Caco-2 (cell line): ENCODE data around the gene NKX2-1. TPM values are rescaled to one million over a fixed set of nuclear protein-coding genes. Genes with fewer than 3 reads are reported as not detected.

Experiments used
- BruUV-seq: library from RNA; stranded (reverse); fragments of 400-500 nt; replicated peaks from 2 replicates; lab custom pipeline; 2021; lab: Mats Ljungman, UMichigan
- CTCF ChIA-PET: fragments of 300-600 bp; sonication (Branson Sonifier 250); formaldehyde crosslinking; loops from one replicate; lab custom pipeline; 2022; ENCODE audit warnings: antibody characterized with exemption; lab: Charles Lee
- POLR2A ChIA-PET: fragments of 300-600 bp; sonication (Branson Sonifier 250); formaldehyde crosslinking; loops from one replicate; lab custom pipeline; 2022; ENCODE audit warnings: antibody characterized with exemption; lab: Charles Lee
- DNase-seq, 2 experiments: peaks; one replicate each; pipeline versions ENCODE4 v3.0.0 to v3.0.0-alpha.2; 2020 to 2022
- H3K27me3 ChIP-seq: replicated peaks from 2 replicates; pipeline ENCODE4 v1.6.0; 2011; ENCODE audit warnings: low read length; ENCODE audit not compliant: control insufficient read depth, insufficient read depth
- H3K36me3 ChIP-seq: 2 replicates; pipeline ENCODE4 v1.5.1; 2011; ENCODE audit warnings: low read length; ENCODE audit not compliant: control insufficient read depth, insufficient read depth
- H3K4me1 ChIP-seq: fragments of 250-450 bp; sonication (Bioruptor Pico); 2 replicates; pipeline ENCODE4 v1.5.1; 2020; ENCODE audit warnings: mild to moderate bottlenecking
- H3K4me3 ChIP-seq: 2 replicates; pipeline ENCODE4 v1.5.1; 2011; ENCODE audit warnings: low read depth, mild to moderate bottlenecking, control low read depth, low read length
- H3K9me3 ChIP-seq: fragments of 250-450 bp; sonication (Bioruptor Pico); 2 replicates; pipeline ENCODE4 v1.5.1; 2020; ENCODE audit warnings: mild to moderate bottlenecking, moderate library complexity
- H3K27ac Mint-ChIP-seq: one replicate; pipeline ENCODE4 v1.8.0; 2022; ENCODE audit warnings: mixed read lengths; ENCODE audit not compliant: unreplicated experiment
- H3K27me3 Mint-ChIP-seq: one replicate; pipeline ENCODE4 v1.8.0; 2022; ENCODE audit warnings: mixed read lengths; ENCODE audit not compliant: insufficient read depth, unreplicated experiment
- H3K36me3 Mint-ChIP-seq: one replicate; pipeline ENCODE4 v1.8.0; 2022; ENCODE audit warnings: mild to moderate bottlenecking, mixed read lengths; ENCODE audit not compliant: insufficient read depth, unreplicated experiment
- H3K4me1 Mint-ChIP-seq: one replicate; pipeline ENCODE4 v1.8.0; 2022; ENCODE audit warnings: low read depth, mixed read lengths; ENCODE audit not compliant: unreplicated experiment
- H3K4me3 Mint-ChIP-seq: one replicate; pipeline ENCODE4 v1.8.0; 2022; ENCODE audit warnings: mild to moderate bottlenecking, moderate library complexity, mixed read lengths; ENCODE audit not compliant: unreplicated experiment
- H3K9me3 Mint-ChIP-seq: one replicate; pipeline ENCODE4 v1.8.0; 2022; ENCODE audit warnings: mixed read lengths; ENCODE audit not compliant: unreplicated experiment
- intact Hi-C: fragments of 100-400 bp; cut with micrococcal nuclease; formaldehyde crosslinking; loops from one replicate; pipeline ENCODE4 v1.10.0; 2022; ENCODE audit not compliant: unreplicated experiment
- total RNA-seq: library from RNA; stranded (reverse); gene quantifications from 2 replicates; pipeline ENCODE4 v1.2.3, GENCODE V29; 2022
- TF ChIP-seq, protein P1 (sequence below), 2 experiments: fragments of 200-600 bp in 1 of 2; IDR thresholded peaks; 1 replicate in 1 of 2; 2 replicates in 1 of 2; pipeline versions ENCODE4 v1.5.1 to v1.8.0; 2011 to 2022; ENCODE audit warnings: antibody characterized with exemption in 1 of 2, control low read depth in 1 of 2, inconsistent platforms in 1 of 2, low read depth in 1 of 2, low read length in 1 of 2, mild to moderate bottlenecking in 1 of 2, moderate library complexity in 1 of 2; ENCODE audit not compliant: insufficient read depth in 1 of 2, severe bottlenecking in 1 of 2, unreplicated experiment in 1 of 2

The NKX2-1 gene
- total RNA-seq, 1 experiment from 2014 or later, result 0.66 TPM

DNA sequence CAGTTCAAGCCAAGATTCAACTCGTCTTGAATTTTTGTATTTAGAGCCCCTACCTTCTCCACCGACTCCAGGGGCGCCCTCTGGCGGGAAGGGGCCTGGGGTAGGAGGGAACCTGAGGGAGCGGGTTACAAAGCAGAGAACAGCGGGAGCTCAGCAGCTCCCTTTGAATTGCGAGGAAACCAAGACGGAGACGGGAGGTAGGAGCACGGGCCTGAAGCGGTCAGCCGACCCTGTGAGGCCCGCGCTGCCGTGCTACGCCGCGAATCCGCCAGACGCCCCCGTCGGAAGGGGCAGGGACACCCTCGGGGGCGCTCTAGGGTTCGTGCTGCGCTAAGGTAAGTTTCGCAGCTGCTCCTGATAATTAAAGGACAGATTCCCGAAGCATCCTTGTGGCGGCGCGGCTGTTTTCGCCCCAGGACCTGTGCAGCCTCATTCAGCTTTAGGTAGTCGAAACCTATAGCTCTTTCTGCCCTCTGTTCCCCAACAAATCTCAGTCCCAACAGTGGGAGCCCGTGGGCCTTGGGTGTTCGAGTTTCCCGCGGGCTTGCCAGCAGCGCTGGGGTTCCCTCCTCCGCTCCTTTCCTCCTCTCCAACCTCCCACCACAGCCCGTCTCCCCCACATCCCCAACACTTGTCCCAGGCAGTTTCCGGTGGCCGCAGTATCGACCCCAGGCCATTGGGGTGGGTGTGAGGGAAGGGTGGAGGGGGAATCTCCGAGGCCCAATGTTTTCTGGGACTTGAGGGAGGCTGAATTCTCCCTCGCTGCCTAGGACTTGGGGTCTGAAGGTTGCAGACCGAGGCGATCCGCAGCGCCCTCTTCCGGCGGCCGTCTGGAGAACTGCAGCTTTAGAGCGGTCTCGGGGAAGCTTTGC lies 5.1 kb upstream of the NKX2-1 start:
- Mint-ChIP-seq H3K4me1 (no peaks in the 10 kb centered on the region), H3K36me3 (no peaks in the 10 kb centered on the region), H3K27ac (no peak overlapping the region), H3K9me3 (no peaks in the 10 kb centered on the region), H3K27me3 (peaks cover 29% of the 10 kb centered on the region), H3K4me3 (peak overlapping the region; percentile 48)
- peak; percentile 66 to 69 for DNase-seq
- Histone ChIP-seq H3K36me3 (no peaks in the 10 kb centered on the region), H3K27me3 (no peaks in the 10 kb centered on the region; the same call in none of the 2 replicates), H3K4me1 (peaks cover 3% of the 10 kb centered on the region; the same call in 1 of the 2 replicates), H3K4me3 (no peak overlapping the region), H3K9me3 (no peaks in the 10 kb centered on the region)
- TF ChIP-seq, protein P1, sequence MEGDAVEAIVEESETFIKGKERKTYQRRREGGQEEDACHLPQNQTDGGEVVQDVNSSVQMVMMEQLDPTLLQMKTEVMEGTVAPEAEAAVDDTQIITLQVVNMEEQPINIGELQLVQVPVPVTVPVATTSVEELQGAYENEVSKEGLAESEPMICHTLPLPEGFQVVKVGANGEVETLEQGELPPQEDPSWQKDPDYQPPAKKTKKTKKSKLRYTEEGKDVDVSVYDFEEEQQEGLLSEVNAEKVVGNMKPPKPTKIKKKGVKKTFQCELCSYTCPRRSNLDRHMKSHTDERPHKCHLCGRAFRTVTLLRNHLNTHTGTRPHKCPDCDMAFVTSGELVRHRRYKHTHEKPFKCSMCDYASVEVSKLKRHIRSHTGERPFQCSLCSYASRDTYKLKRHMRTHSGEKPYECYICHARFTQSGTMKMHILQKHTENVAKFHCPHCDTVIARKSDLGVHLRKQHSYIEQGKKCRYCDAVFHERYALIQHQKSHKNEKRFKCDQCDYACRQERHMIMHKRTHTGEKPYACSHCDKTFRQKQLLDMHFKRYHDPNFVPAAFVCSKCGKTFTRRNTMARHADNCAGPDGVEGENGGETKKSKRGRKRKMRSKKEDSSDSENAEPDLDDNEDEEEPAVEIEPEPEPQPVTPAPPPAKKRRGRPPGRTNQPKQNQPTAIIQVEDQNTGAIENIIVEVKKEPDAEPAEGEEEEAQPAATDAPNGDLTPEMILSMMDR (IDR thresholded peaks at IDR 0.05; ENCODE audit: insufficient read depth in 1 of 2, low read depth in 1 of 2, low read length in 1 of 2, severe bottlenecking in 1 of 2, unreplicated experiment in 1 of 2), result peak; percentile 52 to 76
- intact Hi-C loops, result loop anchor here (1.0 to 10.0 kb wide), 3 partner anchors 75 to 420 kb away; no protein-coding TSS in a partner anchor
- ChIA-PET POLR2A (no interaction called here), CTCF (interaction anchor here (0.6 to 1.8 kb wide), 8 partner anchors 15 to 455 kb away, joined by 3 to 9 read pairs (median 5); no protein-coding TSS in a partner anchor)
- no TSS peak for BruUV-seq

GRCh38 chr14:36524220-36524837 lies 4.3 kb upstream of the NKX2-1 start:
- Histone ChIP-seq H3K36me3 (no peaks in the 10 kb centered on the region), H3K4me1 (peaks cover 3% of the 10 kb centered on the region; the same call in 1 of the 2 replicates), H3K9me3 (no peaks in the 10 kb centered on the region), H3K27me3 (no peaks in the 10 kb centered on the region; the same call in none of the 2 replicates), H3K4me3 (no peak overlapping the region)
- POLR2A ChIA-PET, result no interaction called here
- no TSS peak for BruUV-seq
- CTCF ChIA-PET, result interaction anchor here (0.8 to 1.8 kb wide), 7 partner anchors 14 to 455 kb away, joined by 3 to 9 read pairs (median 6); no protein-coding TSS in a partner anchor
- Mint-ChIP-seq H3K4me1 (no peaks in the 10 kb centered on the region), H3K27me3 (peaks cover 28% of the 10 kb centered on the region), H3K4me3 (no peak overlapping the region), H3K9me3 (no peaks in the 10 kb centered on the region), H3K27ac (no peak overlapping the region), H3K36me3 (no peaks in the 10 kb centered on the region)
- TF ChIP-seq, protein P1 (IDR thresholded peaks at IDR 0.05; ENCODE audit: insufficient read depth in 1 of 2, low read depth in 1 of 2, low read length in 1 of 2, severe bottlenecking in 1 of 2, unreplicated experiment in 1 of 2), result no peak
- intact Hi-C loops, result loop anchor here (10.0 kb wide), 2 partner anchors 320 to 420 kb away; no protein-coding TSS in a partner anchor
- DNase-seq, result no peak
